COLO668 (cell line): ENCODE measurements around the gene SGSM2.
A peak's percentile ranks its signal among the peaks of the same experiment; 100 is the strongest.

Experiments
- DNase-seq: peaks from one replicate; lab custom pipeline; 2025; ENCODE audit not compliant: unreplicated experiment; lab: John Stamatoyannopoulos, UW

Gene SGSM2

GRCh38 chr17:2386400-2387085, 49.2 kb downstream of the SGSM2 start:
- DNase-seq: no peak

GRCh38 chr17:2387086-2388019, 50.1 kb downstream of the SGSM2 start:
- no peak for DNase-seq

GRCh38 chr17:2388020-2388682, 50.9 kb downstream of the SGSM2 start:
- DNase-seq: peak; percentile 20

GRCh38 chr17:2388683-2389055, 51.4 kb downstream of the SGSM2 start:
- DNase-seq: peak; percentile 2

GRCh38 chr17:2390199-2390836, 53.0 kb downstream of the SGSM2 start:
- no peak for DNase-seq

- no peak for DNase-seq
Observed at GRCh38 chr17:2391597-2392251, 54.4 kb downstream of the SGSM2 start.

- DNase-seq: peak; percentile 95
Observed at GRCh38 chr17:2392252-2393173, 55.2 kb downstream of the SGSM2 start.

- peak; percentile 92 for DNase-seq
Observed at GRCh38 chr17:2393174-2393953, 56.1 kb downstream of the SGSM2 start.

- DNase-seq: no peak
Observed at GRCh38 chr17:2393954-2394749, 56.9 kb downstream of the SGSM2 start.

GRCh38 chr17:2394775-2395201, 57.5 kb downstream of the SGSM2 start:
- no peak for DNase-seq

GRCh38 chr17:2395258-2396181, 58.2 kb downstream of the SGSM2 start:
- DNase-seq: peak; percentile 45

GRCh38 chr17:2396192-2396567, 58.9 kb downstream of the SGSM2 start:
- DNase-seq: peak; percentile 50

- DNase-seq: peak; percentile 84
Observed at GRCh38 chr17:2396568-2397246, 59.4 kb downstream of the SGSM2 start.

- DNase-seq: peak; percentile 17
Observed at GRCh38 chr17:2397247-2398171, 60.2 kb downstream of the SGSM2 start.

GRCh38 chr17:2398182-2398581, 60.9 kb downstream of the SGSM2 start:
- DNase-seq: no peak
